ENCODE data around the gene SEC61A1. TPM values are rescaled to one million over a fixed set of nuclear protein-coding genes. Genes with fewer than 3 reads are reported as not detected.

The SEC61A1 gene
- total RNA-seq, 1 donor from 2014 or later: 183 TPM

GRCh38 chr3:128052595-128053351, 536 bp downstream of the SEC61A1 start:
- peaks cover 27% of the 10 kb centered on the region for H3K36me3 ChIP-seq
- H3K4me1 ChIP-seq: peaks cover 34% of the 10 kb centered on the region
- H3K27me3 ChIP-seq: no peaks in the 10 kb centered on the region
- no peaks in the 10 kb centered on the region for H3K9me3 ChIP-seq
- no peak for TF ChIP-seq CTCF (IDR thresholded peaks at IDR 0.05)
- DNase-seq: no peak
- H3K27ac ChIP-seq: peak overlapping the region; percentile 96
- H3K4me3 ChIP-seq: peak overlapping the region; percentile 92
- ATAC-seq: no peak
- intact Hi-C loops (cut with DNase I): no loop called here

GRCh38 chr3:128053614-128054013, 1.4 kb downstream of the SEC61A1 start:
- DNase-seq: no peak
- Histone ChIP-seq H3K36me3 (peaks cover 35% of the 10 kb centered on the region), H3K9me3 (no peaks in the 10 kb centered on the region), H3K27ac (peak overlapping the region; percentile 96), H3K4me1 (peaks cover 34% of the 10 kb centered on the region), H3K4me3 (peak overlapping the region; percentile 92), H3K27me3 (no peaks in the 10 kb centered on the region)
- no peak for ATAC-seq
- TF ChIP-seq CTCF (IDR thresholded peaks at IDR 0.05): no peak
- intact Hi-C loops (cut with DNase I): no loop called here

GRCh38 chr3:128054367-128054766, 2.1 kb downstream of the SEC61A1 start:
- DNase-seq (no peak), ATAC-seq (no peak)
- Histone ChIP-seq H3K4me3 (peak overlapping the region; percentile 92), H3K4me1 (peaks cover 34% of the 10 kb centered on the region), H3K27me3 (no peaks in the 10 kb centered on the region), H3K27ac (no peak overlapping the region), H3K36me3 (peaks cover 43% of the 10 kb centered on the region), H3K9me3 (no peaks in the 10 kb centered on the region)
- intact Hi-C loops (cut with DNase I): no loop called here
- TF ChIP-seq CTCF (IDR thresholded peaks at IDR 0.05): no peak

- H3K27me3 ChIP-seq: no peaks in the 10 kb centered on the region
- no peak for ATAC-seq
- no peak for DNase-seq
- intact Hi-C loops (cut with DNase I): no loop called here
- H3K36me3 ChIP-seq: peaks cover 61% of the 10 kb centered on the region
- H3K4me3 ChIP-seq: no peak overlapping the region
- no peaks in the 10 kb centered on the region for H3K9me3 ChIP-seq
- H3K27ac ChIP-seq: no peak overlapping the region
- no peak for TF ChIP-seq CTCF (IDR thresholded peaks at IDR 0.05)
- peaks cover 29% of the 10 kb centered on the region for H3K4me1 ChIP-seq
Observed at GRCh38 chr3:128056258-128056657, 4.0 kb downstream of the SEC61A1 start.

GRCh38 chr3:128060473-128061381, 8.5 kb downstream of the SEC61A1 start:
- Histone ChIP-seq H3K36me3 (peaks cover 98% of the 10 kb centered on the region), H3K9me3 (no peaks in the 10 kb centered on the region), H3K4me3 (no peak overlapping the region), H3K4me1 (peaks cover under 1% of the 10 kb centered on the region), H3K27ac (no peak overlapping the region), H3K27me3 (no peaks in the 10 kb centered on the region)
- DNase-seq (no peak), ATAC-seq (no peak)
- no peak for TF ChIP-seq CTCF (IDR thresholded peaks at IDR 0.05)
- intact Hi-C loops (cut with DNase I): no loop called here

Measured in upper lobe of right lung (tissue), 1 donor.